A549 (cell line): ENCODE data around the gene ZCCHC17. TPM values are rescaled to one million over a fixed set of nuclear protein-coding genes. Genes with fewer than 3 reads are reported as not detected.

Experiments
- ATAC-seq, 2 experiments: fragments of 200-7000 bp in 1 of 2; fragments of >200 bp in 1 of 2; cut with Nextera tagmentation in 1 of 2; cut with Tn5 transposase in 1 of 2; 3 replicates each; pipeline versions ENCODE4 v1.8.0 to v1.9.1; 2018 to 2020; ENCODE audit warnings: mild to moderate bottlenecking in 1 of 2, moderate library complexity in 1 of 2
- CTCF ChIA-PET: fragments of 300-600 bp; sonication (Branson Sonifier 250); formaldehyde crosslinking; extraction: SDS; loops from one replicate; lab custom pipeline; 2021; ENCODE audit warnings: antibody characterized with exemption, inconsistent platforms; lab: Yijun Ruan, JAX
- POLR2A ChIA-PET: fragments of 350-600 bp; formaldehyde crosslinking; extraction: SDS; loops from one replicate; lab custom pipeline; 2021; ENCODE audit warnings: antibody characterized with exemption, inconsistent platforms; lab: Yijun Ruan, JAX
- DNase-seq, 2 experiments: peaks; one replicate each; pipeline versions ENCODE4 v3.0.0 to v3.0.0-alpha.2; 2011 to 2016; ENCODE audit warnings: low read depth in 1 of 2, low spot score in 1 of 2
- FAIRE-seq: peaks from 2 replicates; lab custom pipeline; 2011; peaks lifted over from hg19 to GRCh38; lab: Jason Lieb, UNC
- H3K27ac ChIP-seq, 2 experiments: fragments of >200 bp; sonication (Bioruptor Twin); formaldehyde crosslinking; 3 replicates each; pipeline ENCODE4 v1.5.1; 2016 to 2017
- H3K4me1 ChIP-seq: fragments of >200 bp; sonication (Bioruptor Twin); formaldehyde crosslinking; 3 replicates; pipeline ENCODE4 v1.6.1; 2016
- H3K4me2 ChIP-seq: fragments of >200 bp; sonication (Bioruptor Twin); formaldehyde crosslinking; 3 replicates; pipeline ENCODE4 v1.6.1; 2016
- H3K4me3 ChIP-seq: fragments of >200 bp; sonication (Bioruptor Twin); formaldehyde crosslinking; 3 replicates; pipeline ENCODE4 v1.5.1; 2016
- H3K9me3 ChIP-seq: fragments of >200 bp; sonication (Bioruptor Twin); formaldehyde crosslinking; 3 replicates; pipeline ENCODE4 v1.6.1; 2016
- BCL3 ChIP-seq: fragments of >200 bp; sonication (Bioruptor Twin); formaldehyde crosslinking; IDR thresholded peaks from 3 replicates; pipeline ENCODE4 v1.6.1; 2016
- BHLHE40 ChIP-seq: IDR thresholded peaks from 2 replicates; pipeline ENCODE4 v1.6.1; 2012; ENCODE audit warnings: low read depth, low read length, inconsistent platforms
- CBX8 ChIP-seq: fragments of 200-600 bp; sonication (generic); IDR thresholded peaks from 2 replicates; pipeline ENCODE4 v1.6.1; 2016
- CTCF ChIP-seq: fragments of >200 bp; sonication (Bioruptor Twin); formaldehyde crosslinking; IDR thresholded peaks from 3 replicates; pipeline ENCODE4 v1.5.1; 2016
- EP300 ChIP-seq, 2 experiments: fragments of >200 bp; sonication (Bioruptor Twin); formaldehyde crosslinking; IDR thresholded peaks; 2 replicates in 1 of 2; 3 replicates in 1 of 2; pipeline ENCODE4 v1.6.1; 2016 to 2017
- FOSL2 ChIP-seq, 2 experiments: fragments of 450-650 bp in 1 of 2; fragments of >200 bp in 1 of 2; sonication (Bioruptor Twin) in 1 of 2; formaldehyde crosslinking; IDR thresholded peaks; 2 replicates each; pipeline versions ENCODE4 v1.5.0 to v1.6.1; 2016 to 2020; ENCODE audit warnings: mild to moderate bottlenecking in 1 of 2, moderate library complexity in 1 of 2
- HMGXB4 ChIP-seq: fragments of 250-450 bp; sonication (Bioruptor Pico); IDR thresholded peaks from 2 replicates; pipeline ENCODE4 v1.5.0; 2021; ENCODE audit warnings: mild to moderate bottlenecking, moderate library complexity, borderline replicate concordance
- HOXB13 ChIP-seq: fragments of 250-450 bp; sonication (Bioruptor Pico); IDR thresholded peaks from 2 replicates; pipeline ENCODE4 v1.5.0; 2020; ENCODE audit warnings: low read depth, mild to moderate bottlenecking, moderate library complexity
- KDM1A ChIP-seq: fragments of 200-600 bp; sonication (generic); IDR thresholded peaks from 2 replicates; pipeline ENCODE4 v1.6.1; 2016; ENCODE audit warnings: low read depth, mild to moderate bottlenecking
- MAZ ChIP-seq: fragments of 150-350 bp; IDR thresholded peaks from 2 replicates; pipeline ENCODE4 v1.6.1; 2014; ENCODE audit warnings: antibody characterized with exemption, low read depth, low read length, borderline replicate concordance
- MYC ChIP-seq: IDR thresholded peaks from 2 replicates; pipeline ENCODE4 v1.6.1; 2012; ENCODE audit warnings: mild to moderate bottlenecking, inconsistent platforms, low read length, improper control_type of control experiment, borderline replicate concordance
- NFE2L2 ChIP-seq: fragments of 150-350 bp; conservative IDR thresholded peaks from 2 replicates; pipeline ENCODE4 v1.6.1; 2014; ENCODE audit warnings: low read length
- RAD21 ChIP-seq, 2 experiments: fragments of >200 bp in 1 of 2; sonication (Bioruptor Twin) in 1 of 2; formaldehyde crosslinking in 1 of 2; IDR thresholded peaks in 1 of 2; conservative IDR thresholded peaks in 1 of 2; 2 replicates in 1 of 2; 3 replicates in 1 of 2; pipeline ENCODE4 v1.6.1; 2012 to 2018; ENCODE audit warnings: inconsistent platforms in 1 of 2
- RFX5 ChIP-seq: fragments of 450-650 bp; IDR thresholded peaks from 2 replicates; pipeline ENCODE4 v1.7.1; 2014; ENCODE audit warnings: antibody characterized with exemption, mild to moderate bottlenecking, moderate library complexity
- TP53 ChIP-seq: fragments of 250-450 bp; sonication (Bioruptor Pico); IDR thresholded peaks from 2 replicates; pipeline ENCODE4 v1.5.0; 2021; ENCODE audit warnings: mild to moderate bottlenecking, moderate library complexity
- WGBS: methylation state at CpG from one replicate; pipeline ENCODE4 v1.1.6; 2017; ENCODE audit errors: missing lambda C conversion rate; 5-methylcytosine and 5-hydroxymethylcytosine counted together
- polyA plus RNA-seq, 4 experiments: library from polyadenylated mRNA; depleted of rRNA in 3 of 4; stranded (reverse); fragments of >200 nt; fragmentation: RNase III in 1 of 4; extraction: RNeasy Plus Mini Kit Qiagen cat#74134 plus additional on column Dnase treatment in 1 of 4; gene quantifications; 2 replicates in 3 of 4; 3 replicates in 1 of 4; pipeline ENCODE4 v1.2.3, GENCODE V29; 2011 to 2017

ZCCHC17 gene
- polyA plus RNA-seq, 2 of the 4 experiments (the other 2 are of a cell fraction), result 28.0 to 34.5 TPM

GRCh38 chr1:31380181-31380580, 83.3 kb downstream of the ZCCHC17 start:
- ATAC-seq, result no peak
- no peak overlapping the region for H3K27ac ChIP-seq
- WGBS, result 86% methylated on average over 2 of the region's 3 CpGs
- no peak overlapping the region for H3K4me3 ChIP-seq
- ChIA-PET CTCF (no interaction called here), POLR2A (no interaction called here)
- no peak for DNase-seq
- TF ChIP-seq RFX5, result no peak
- TF ChIP-seq KDM1A, result no peak
- no peak for TF ChIP-seq CBX8
- TF ChIP-seq MAZ, result no peak
- no peak for TF ChIP-seq RAD21 (conservative IDR thresholded peaks at IDR 0.05 in 1 of 2, IDR thresholded peaks at IDR 0.05 in 1 of 2)
- no peak for TF ChIP-seq TP53 (CRISPR knock-in tag)
- TF ChIP-seq EP300 (IDR thresholded peaks at IDR 0.05), result no peak
- no peak for TF ChIP-seq HOXB13 (CRISPR knock-in tag)
- TF ChIP-seq HMGXB4 (CRISPR knock-in tag), result no peak
- TF ChIP-seq NFE2L2, result no peak
- no peak for TF ChIP-seq FOSL2 (IDR thresholded peaks at IDR 0.05)
- no peak for TF ChIP-seq FOSL2 (CRISPR knock-in tag; IDR thresholded peaks at IDR 0.05)
- TF ChIP-seq BCL3, result no peak
- H3K4me1 ChIP-seq, result peaks cover 13% of the 10 kb centered on the region
- no peak overlapping the region for H3K4me2 ChIP-seq
- H3K9me3 ChIP-seq, result no peaks in the 10 kb centered on the region
- no peak for FAIRE-seq

GRCh38 chr1:31381394-31382294, 84.8 kb downstream of the ZCCHC17 start:
- WGBS, result 85% methylated on average over 6 of the region's 6 CpGs

More at GRCh38 chr1:31381394-31382294, 84.8 kb downstream of the ZCCHC17 start:
- Histone ChIP-seq H3K4me1 (peaks cover 11% of the 10 kb centered on the region), H3K9me3 (no peaks in the 10 kb centered on the region), H3K4me3 (no peak overlapping the region), H3K27ac (no peak overlapping the region), H3K4me2 (no peak overlapping the region)
- TF ChIP-seq RFX5 (no peak), CTCF (no peak), BHLHE40 (no peak), MYC (no peak)
- ChIA-PET POLR2A (no interaction called here), CTCF (interaction anchor here (0.9 kb wide), 1 partner anchor 13 kb away, joined by 3 read pairs; no protein-coding TSS in a partner anchor)
- FAIRE-seq (no peak), DNase-seq (no peak), ATAC-seq (no peak)
